ENCODE measurements around the gene FYB1. TPM values are rescaled to one million over a fixed set of nuclear protein-coding genes. Genes with fewer than 3 reads are reported as not detected.

Gene FYB1
- total RNA-seq, 1 donor from 2014 or later, result not detected

GRCh38 chr5:39197556-39197955 is 21.8 kb downstream of the FYB1 start:
- no peaks in the 10 kb centered on the region for H3K27me3 ChIP-seq (ENCODE audit: control insufficient read depth, insufficient read depth, low read length)
- no peak for TF ChIP-seq CTCF (IDR thresholded peaks at IDR 0.05; ENCODE audit: insufficient read depth, low read length, poor library complexity, severe bottlenecking)
- no peaks in the 10 kb centered on the region for H3K36me3 ChIP-seq (ENCODE audit: control insufficient read depth, insufficient read depth, low read length)
- no peak overlapping the region for H3K4me3 ChIP-seq (ENCODE audit: low read depth, low read length)
- no peak for DNase-seq (ENCODE audit: low read depth)

- Histone ChIP-seq H3K27me3 (ENCODE audit: control insufficient read depth, insufficient read depth, low read length) (no peaks in the 10 kb centered on the region), H3K36me3 (ENCODE audit: control insufficient read depth, insufficient read depth, low read length) (no peaks in the 10 kb centered on the region), H3K4me3 (ENCODE audit: low read depth, low read length) (no peak overlapping the region)
- DNase-seq (ENCODE audit: low read depth), result no peak
- TF ChIP-seq CTCF (IDR thresholded peaks at IDR 0.05; ENCODE audit: insufficient read depth, low read length, poor library complexity, severe bottlenecking), result no peak
Measured at GRCh38 chr5:39195198-39195826, 24.1 kb downstream of the FYB1 start.

- no peaks in the 10 kb centered on the region for H3K27me3 ChIP-seq (ENCODE audit: control insufficient read depth, insufficient read depth, low read length)
- no peak for DNase-seq (ENCODE audit: low read depth)
- H3K36me3 ChIP-seq (ENCODE audit: control insufficient read depth, insufficient read depth, low read length), result no peaks in the 10 kb centered on the region
- no peak overlapping the region for H3K4me3 ChIP-seq (ENCODE audit: low read depth, low read length)
- no peak for TF ChIP-seq CTCF (IDR thresholded peaks at IDR 0.05; ENCODE audit: insufficient read depth, low read length, poor library complexity, severe bottlenecking)
Measured at GRCh38 chr5:39194466-39195136, 24.8 kb downstream of the FYB1 start.

GRCh38 chr5:39193553-39194465 is 25.6 kb downstream of the FYB1 start:
- no peaks in the 10 kb centered on the region for H3K36me3 ChIP-seq (ENCODE audit: control insufficient read depth, insufficient read depth, low read length)
- H3K4me3 ChIP-seq (ENCODE audit: low read depth, low read length), result no peak overlapping the region
- no peaks in the 10 kb centered on the region for H3K27me3 ChIP-seq (ENCODE audit: control insufficient read depth, insufficient read depth, low read length)
- no peak for DNase-seq (ENCODE audit: low read depth)
- no peak for TF ChIP-seq CTCF (IDR thresholded peaks at IDR 0.05; ENCODE audit: insufficient read depth, low read length, poor library complexity, severe bottlenecking)

GRCh38 chr5:39192450-39193160 is 26.8 kb downstream of the FYB1 start:
- no peaks in the 10 kb centered on the region for H3K36me3 ChIP-seq (ENCODE audit: control insufficient read depth, insufficient read depth, low read length)
- DNase-seq (ENCODE audit: low read depth), result no peak
- no peaks in the 10 kb centered on the region for H3K27me3 ChIP-seq (ENCODE audit: control insufficient read depth, insufficient read depth, low read length)
- no peak overlapping the region for H3K4me3 ChIP-seq (ENCODE audit: low read depth, low read length)
- no peak for TF ChIP-seq CTCF (IDR thresholded peaks at IDR 0.05; ENCODE audit: insufficient read depth, low read length, poor library complexity, severe bottlenecking)

Data from kidney epithelial cell (primary cell).